ENCODE measurements around the gene ASIC2.

- TF ChIP-seq CTCF (IDR thresholded peaks at IDR 0.05; ENCODE audit: low read depth, low read length, poor library complexity, severe bottlenecking): no peak
- no peak for TF ChIP-seq EZH2phosphoT487 (IDR thresholded peaks at IDR 0.05; ENCODE audit: borderline replicate concordance, low read length)
Measured at GRCh38 chr17:33284022-33284421, 9.1 kb downstream of the ASIC2 start.
